ENCODE results near the gene WDR55. TPM values are rescaled to one million over a fixed set of nuclear protein-coding genes. Genes with fewer than 3 reads are reported as not detected.

Gene WDR55
- total and polyA plus RNA-seq, 8 donors: 10.2 to 19.2 (median 12.1) TPM

GRCh38 chr5:140674629-140675028 is 9.9 kb downstream of the WDR55 start:
- no peaks in the 10 kb centered on the region for H3K9me3 ChIP-seq
- TF ChIP-seq CTCF (IDR thresholded peaks at IDR 0.05): no peak
- H3K27me3 ChIP-seq: no peaks in the 10 kb centered on the region
- H3K4me1 ChIP-seq: no peaks in the 10 kb centered on the region
- 93 to 95% methylated on average over 4 of the region's 4 CpGs for WGBS, 2 donors
- no peak for DNase-seq
- H3K4me3 ChIP-seq: no peak overlapping the region
- no peak overlapping the region for H3K27ac ChIP-seq
- H3K36me3 ChIP-seq: peaks cover 0 to 48% (median 11%) of the 10 kb centered on the region in 3 donors
- intact Hi-C loops (cut with DNase I): no loop called here
- FAIRE-seq: no peak
- no peak for ATAC-seq

GRCh38 chr5:140677947-140678346 is 13.2 kb downstream of the WDR55 start:
- FAIRE-seq: no peak
- H3K4me3 ChIP-seq: no peak overlapping the region
- intact Hi-C loops (cut with DNase I): no loop called here
- WGBS, 2 donors: 90 to 94% methylated on average over 3 of the region's 3 CpGs
- DNase-seq: no peak
- H3K9me3 ChIP-seq: no peaks in the 10 kb centered on the region
- no peak overlapping the region for H3K27ac ChIP-seq
- H3K27me3 ChIP-seq: no peaks in the 10 kb centered on the region
- no peaks in the 10 kb centered on the region for H3K4me1 ChIP-seq
- H3K36me3 ChIP-seq: peaks cover 0 to 54% (median 20%) of the 10 kb centered on the region in 3 donors
- ATAC-seq: no peak
- no peak for TF ChIP-seq CTCF (IDR thresholded peaks at IDR 0.05)

GRCh38 chr5:140678993-140679392 is 14.3 kb downstream of the WDR55 start:
- no peaks in the 10 kb centered on the region for H3K4me1 ChIP-seq
- no peaks in the 10 kb centered on the region for H3K27me3 ChIP-seq
- no peak for FAIRE-seq
- H3K4me3 ChIP-seq: no peak overlapping the region
- TF ChIP-seq CTCF (IDR thresholded peaks at IDR 0.05): no peak
- H3K36me3 ChIP-seq: peaks cover 0 to 48% (median 20%) of the 10 kb centered on the region in 3 donors
- WGBS, 2 donors: 97% methylated on average over 7 of the region's 7 CpGs
- H3K9me3 ChIP-seq: no peaks in the 10 kb centered on the region
- H3K27ac ChIP-seq: no peak overlapping the region
- DNase-seq: no peak
- no peak for ATAC-seq
- intact Hi-C loops (cut with DNase I): no loop called here

- FAIRE-seq: no peak
- no peak for DNase-seq
- 39 to 51% methylated on average over 8 of the region's 8 CpGs for WGBS, 2 donors
- ATAC-seq: peak in 3 of 4 donors; percentile 1 to 2 (median 1)
- intact Hi-C loops (cut with DNase I): no loop called here
- Histone ChIP-seq H3K4me3 (peak overlapping the region; percentile 41 to 92 (median 73)), H3K9me3 (no peaks in the 10 kb centered on the region), H3K27ac (peak overlapping the region in 3 of 4 donors; percentile 63 to 79 (median 78)), H3K36me3 (peaks cover 0 to 14% (median 2%) of the 10 kb centered on the region in 3 donors), H3K27me3 (no peaks in the 10 kb centered on the region), H3K4me1 (peaks cover 0 to 9% (median 9%) of the 10 kb centered on the region in 3 donors)
- TF ChIP-seq CTCF (IDR thresholded peaks at IDR 0.05): no peak
These were observed 25.8 kb downstream of the WDR55 start for GRCh38 chr5:140690376-140690932.
